HepG2 (cell line): ENCODE results near the gene TRIP4.

Experiments used
- TCF7L2 ChIP-seq: IDR thresholded peaks from 2 replicates; pipeline ENCODE4 v1.6.1; 2011; ENCODE audit warnings: mild to moderate bottlenecking, low read depth, low read length, moderate library complexity
- TF ChIP-seq, protein P1 (sequence below): sonication (generic); formaldehyde crosslinking; IDR thresholded peaks from 2 replicates; pipeline ENCODE4 v1.5.1; 2020; ENCODE audit warnings: mild to moderate bottlenecking, missing genetic modification reagents, moderate library complexity

- TF ChIP-seq, protein P1, sequence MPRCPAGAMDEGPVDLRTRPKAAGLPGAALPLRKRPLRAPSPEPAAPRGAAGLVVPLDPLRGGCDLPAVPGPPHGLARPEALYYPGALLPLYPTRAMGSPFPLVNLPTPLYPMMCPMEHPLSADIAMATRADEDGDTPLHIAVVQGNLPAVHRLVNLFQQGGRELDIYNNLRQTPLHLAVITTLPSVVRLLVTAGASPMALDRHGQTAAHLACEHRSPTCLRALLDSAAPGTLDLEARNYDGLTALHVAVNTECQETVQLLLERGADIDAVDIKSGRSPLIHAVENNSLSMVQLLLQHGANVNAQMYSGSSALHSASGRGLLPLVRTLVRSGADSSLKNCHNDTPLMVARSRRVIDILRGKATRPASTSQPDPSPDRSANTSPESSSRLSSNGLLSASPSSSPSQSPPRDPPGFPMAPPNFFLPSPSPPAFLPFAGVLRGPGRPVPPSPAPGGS (CRISPR knock-in tag): no peak
- TF ChIP-seq TCF7L2: no peak
These were observed 71.6 kb downstream of the TRIP4 start for GRCh38 chr15:64459066-64459781.
